Fibroblast of lung (primary cell): ENCODE results near the gene CD58. TPM values are rescaled to one million over a fixed set of nuclear protein-coding genes. Genes with fewer than 3 reads are reported as not detected.

Experiments
- DNase-seq, 2 donors: peaks; one replicate each; pipeline versions ENCODE4 v3.0.0 to v3.0.0-alpha.2; 2010; ENCODE audit warnings: low read depth in 2 of 2
- H2AFZ ChIP-seq: 2 replicates; pipeline ENCODE4 v1.5.1; 2012; ENCODE audit warnings: low read length, control low read depth, inconsistent platforms
- H3K27ac ChIP-seq: 2 replicates; pipeline ENCODE4 v1.5.1; 2011; ENCODE audit warnings: low read length, control low read depth; ENCODE audit not compliant: insufficient read depth
- H3K27me3 ChIP-seq: 2 replicates; pipeline ENCODE4 v1.5.1; 2011; ENCODE audit warnings: mild to moderate bottlenecking, low read length; ENCODE audit not compliant: control insufficient read depth, insufficient read depth
- H3K36me3 ChIP-seq: 2 replicates; pipeline ENCODE4 v1.5.1; 2011; ENCODE audit warnings: low read length; ENCODE audit not compliant: control insufficient read depth, insufficient read depth
- H3K4me1 ChIP-seq: 2 replicates; pipeline ENCODE4 v1.5.1; 2011; ENCODE audit warnings: low read length; ENCODE audit not compliant: control insufficient read depth, insufficient read depth; ENCODE audit errors: extremely low read depth
- H3K4me2 ChIP-seq: 2 replicates; pipeline ENCODE4 v1.5.1; 2011; ENCODE audit warnings: low read length, control low read depth; ENCODE audit not compliant: insufficient read depth; ENCODE audit errors: extremely low read depth
- H3K4me3 ChIP-seq, 4 experiments: fragments of 200-600 bp in 1 of 4; sonication (generic) in 1 of 4; replicated peaks in 1 of 4; 2 replicates each; pipeline ENCODE4 v1.5.1; 2011 to 2016; ENCODE audit warnings: low read length in 4 of 4, low read depth in 3 of 4, mild to moderate bottlenecking in 3 of 4, control low read depth in 2 of 4, inconsistent platforms in 1 of 4, mixed read lengths in 1 of 4; ENCODE audit not compliant: insufficient read depth in 1 of 4; ENCODE audit errors: control extremely low read depth in 1 of 4
- H3K79me2 ChIP-seq: 2 replicates; pipeline ENCODE4 v1.5.1; 2012; ENCODE audit warnings: mild to moderate bottlenecking, low read length, inconsistent platforms; ENCODE audit not compliant: control insufficient read depth, insufficient read depth
- H3K9ac ChIP-seq: 2 replicates; pipeline ENCODE4 v1.5.1; 2011; ENCODE audit warnings: mild to moderate bottlenecking, low read length, control low read depth; ENCODE audit not compliant: insufficient read depth
- H3K9me3 ChIP-seq: 2 replicates; pipeline ENCODE4 v1.5.1; 2012; ENCODE audit warnings: low read depth, low read length; ENCODE audit not compliant: control insufficient read depth, insufficient read depth
- H4K20me1 ChIP-seq: 2 replicates; pipeline ENCODE4 v1.5.1; 2011; ENCODE audit warnings: low read length; ENCODE audit not compliant: control insufficient read depth, insufficient read depth; ENCODE audit errors: extremely low read depth
- CTCF ChIP-seq, 2 donors: IDR thresholded peaks in 1 of 2; conservative IDR thresholded peaks in 1 of 2; 1 replicate in 1 of 2; 2 replicates in 1 of 2; pipeline ENCODE4 v1.5.1; 2011 to 2012; ENCODE audit warnings: low read length in 2 of 2, control low read depth in 1 of 2, inconsistent platforms in 1 of 2, low read depth in 1 of 2, mild to moderate bottlenecking in 1 of 2
- EZH2 ChIP-seq: IDR thresholded peaks from 2 replicates; pipeline ENCODE4 v1.5.1; 2012; ENCODE audit warnings: low read length, control low read depth, mild to moderate bottlenecking; ENCODE audit errors: missing control alignments
- polyA plus RNA-seq, 2 donors: library from polyadenylated mRNA; depleted of rRNA in 1 of 2; stranded (reverse) in 1 of 2; unstranded in 1 of 2; fragments of >200 nt; gene quantifications; 2 replicates each; pipeline ENCODE4 v1.2.1, GENCODE V29; 2011 to 2012; ENCODE audit warnings: missing spikeins in 1 of 2
- total RNA-seq: library from RNA; depleted of rRNA; stranded (reverse); fragments of >200 nt; gene quantifications from 2 replicates; pipeline ENCODE4 v1.2.1, GENCODE V29; 2014

Gene CD58
- total and polyA plus RNA-seq, 2 donors (not counting 1 experiment from before 2014, with no cell fraction given), result 8.4 to 16.3 TPM

DNA sequence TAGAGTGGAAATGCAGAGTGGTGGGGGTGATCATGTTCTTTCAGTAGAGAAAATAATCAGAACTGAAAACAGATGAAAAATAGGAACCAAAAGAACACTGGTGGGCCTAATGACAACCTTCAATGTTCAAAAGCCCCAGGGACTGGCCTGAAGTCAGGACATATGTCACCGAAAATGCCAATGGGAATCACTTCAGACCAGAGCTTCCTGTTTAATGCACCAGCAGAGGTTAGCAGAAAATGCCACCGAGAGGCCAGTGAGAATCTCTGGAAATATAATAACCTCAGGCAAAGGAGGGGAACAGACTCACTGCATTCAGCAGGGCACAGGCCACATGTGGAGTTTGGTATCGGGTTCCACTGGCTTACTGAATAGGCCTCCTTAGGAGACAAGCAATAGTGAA lies 15.9 kb upstream of the CD58 start:
- DNase-seq, result no peak
- no peak overlapping the region for H2AFZ ChIP-seq
- TF ChIP-seq EZH2 (no peak), CTCF (conservative IDR thresholded peaks at IDR 0.05 in 1 of 2, IDR thresholded peaks at IDR 0.05 in 1 of 2; ENCODE audit: low read depth in 1 of 2, low read length in 2 of 2) (no peak)
- H3K4me3 ChIP-seq, result no peak overlapping the region
- H3K9ac ChIP-seq, result no peak overlapping the region
- H3K27me3 ChIP-seq, result no peaks in the 10 kb centered on the region
- H3K79me2 ChIP-seq, result no peaks in the 10 kb centered on the region
- no peak overlapping the region for H3K4me2 ChIP-seq
- H4K20me1 ChIP-seq, result no peaks in the 10 kb centered on the region
- H3K4me1 ChIP-seq, result no peaks in the 10 kb centered on the region
- no peaks in the 10 kb centered on the region for H3K36me3 ChIP-seq
- H3K27ac ChIP-seq, result no peak overlapping the region
- no peaks in the 10 kb centered on the region for H3K9me3 ChIP-seq

GRCh38 chr1:116585886-116586285 lies 15.1 kb upstream of the CD58 start:
- no peak for DNase-seq
- TF ChIP-seq EZH2 (no peak), CTCF (conservative IDR thresholded peaks at IDR 0.05 in 1 of 2, IDR thresholded peaks at IDR 0.05 in 1 of 2; ENCODE audit: low read depth in 1 of 2, low read length in 2 of 2) (no peak)

GRCh38 chr1:116581323-116581885 lies 10.6 kb upstream of the CD58 start:
- Histone ChIP-seq H3K27me3 (peaks cover 4% of the 10 kb centered on the region), H3K4me2 (no peak overlapping the region)
- no peak for DNase-seq

More at GRCh38 chr1:116585886-116586285, 15.1 kb upstream of the CD58 start:
- Histone ChIP-seq H3K36me3 (no peaks in the 10 kb centered on the region), H3K9me3 (no peaks in the 10 kb centered on the region), H3K4me3 (no peak overlapping the region), H3K27ac (no peak overlapping the region), H2AFZ (no peak overlapping the region), H3K4me1 (no peaks in the 10 kb centered on the region), H4K20me1 (no peaks in the 10 kb centered on the region), H3K79me2 (no peaks in the 10 kb centered on the region), H3K27me3 (no peaks in the 10 kb centered on the region), H3K4me2 (no peak overlapping the region), H3K9ac (no peak overlapping the region)

More at GRCh38 chr1:116581323-116581885, 10.6 kb upstream of the CD58 start:
- Histone ChIP-seq H2AFZ (no peak overlapping the region), H4K20me1 (no peaks in the 10 kb centered on the region), H3K9ac (no peak overlapping the region), H3K27ac (no peak overlapping the region), H3K36me3 (no peaks in the 10 kb centered on the region), H3K9me3 (no peaks in the 10 kb centered on the region), H3K4me3 (no peak overlapping the region), H3K4me1 (no peaks in the 10 kb centered on the region), H3K79me2 (no peaks in the 10 kb centered on the region)
- TF ChIP-seq EZH2 (no peak), CTCF (conservative IDR thresholded peaks at IDR 0.05 in 1 of 2, IDR thresholded peaks at IDR 0.05 in 1 of 2; ENCODE audit: low read depth in 1 of 2, low read length in 2 of 2) (no peak)
